Effector CD4-positive, alpha-beta T cell (primary cell): ENCODE results near the gene PRKAA1.

Experiments used
- DNase-seq: peaks from one replicate; pipeline ENCODE4 v3.0.0-alpha.2; 2020
- total RNA-seq: gene quantifications from one replicate; lab custom pipeline; 2026; lab: John Stamatoyannopoulos, UW

PRKAA1 gene
- total RNA-seq = 110 reads per million, percentile 84 among the genes with 10 or more reads in this experiment

GRCh38 chr5:40798012-40798800 is at the start of gene PRKAA1:
TSS of gene PRKAA1 (minus strand) at chr5:40798374. CDS start at chr5:40798189, 185 bp downstream.
- peak; percentile 86 for DNase-seq

- DNase-seq = no peak
Observed at GRCh38 chr5:40847525-40847924, 49.4 kb upstream of the PRKAA1 start.

- DNase-seq = no peak
Observed at GRCh38 chr5:40846371-40846770, 48.2 kb upstream of the PRKAA1 start.

GRCh38 chr5:40844565-40844964 is 46.4 kb upstream of the PRKAA1 start:
- no peak for DNase-seq

- DNase-seq = no peak
Observed at GRCh38 chr5:40842351-40842750, 44.2 kb upstream of the PRKAA1 start.

GRCh38 chr5:40841068-40841805 is 43.1 kb upstream of the PRKAA1 start, which contains the start of gene CARD6:
TSS of gene CARD6 (plus strand) at chr5:40841367. CDS start at chr5:40841383, 16 bp downstream.
- DNase-seq = no peak

- no peak for DNase-seq
Observed at GRCh38 chr5:40838086-40838485, 39.9 kb upstream of the PRKAA1 start.

- peak; percentile 84 for DNase-seq
Observed at GRCh38 chr5:40834849-40835787, 36.9 kb upstream of the PRKAA1 start, which contains the start of gene RPL37. TSS of gene RPL37 (minus strand) at chr5:40835222. CDS start at chr5:40835185, 37 bp downstream.

- peak; percentile 56 for DNase-seq
Observed at GRCh38 chr5:40834391-40834848, 36.2 kb upstream of the PRKAA1 start.

- DNase-seq = no peak
Observed at GRCh38 chr5:40833712-40834229, 35.6 kb upstream of the PRKAA1 start.

- no peak for DNase-seq
Observed at GRCh38 chr5:40832345-40832744, 34.2 kb upstream of the PRKAA1 start.

GRCh38 chr5:40831346-40832210 is 33.4 kb upstream of the PRKAA1 start:
- no peak for DNase-seq

GRCh38 chr5:40829748-40830533 is 31.8 kb upstream of the PRKAA1 start:
- no peak for DNase-seq

- no peak for DNase-seq
Observed at GRCh38 chr5:40828690-40829661, 30.8 kb upstream of the PRKAA1 start.

GRCh38 chr5:40828021-40828631 is 30.0 kb upstream of the PRKAA1 start:
- no peak for DNase-seq

- DNase-seq = no peak
Observed at GRCh38 chr5:40827188-40827977, 29.2 kb upstream of the PRKAA1 start.

GRCh38 chr5:40826489-40827187 is 28.5 kb upstream of the PRKAA1 start:
- no peak for DNase-seq
